NT2/D1 (cell line): ENCODE results near the gene SLC4A7.
"Not testable (repeated sequence)": the region's sequence is repeated elsewhere in the genome, so short reads cannot be mapped to it uniquely, and the experiment has no call there.

Source experiments
- DNase-seq: peaks from one replicate; pipeline ENCODE4 v3.0.0-alpha.2; 2011; ENCODE audit warnings: low read depth, low spot score
- H3K27me3 ChIP-seq: 2 replicates; pipeline ENCODE4 v1.6.0; 2011; ENCODE audit warnings: mild to moderate bottlenecking; ENCODE audit not compliant: insufficient read length, insufficient read depth
- H3K36me3 ChIP-seq: 2 replicates; pipeline ENCODE4 v1.6.1; 2011; ENCODE audit warnings: mild to moderate bottlenecking, low read length, mixed read lengths; ENCODE audit not compliant: insufficient read depth, insufficient read length
- H3K4me1 ChIP-seq: 2 replicates; pipeline ENCODE4 v1.5.1; 2011; ENCODE audit not compliant: insufficient read depth, insufficient read length
- H3K4me3 ChIP-seq: 2 replicates; pipeline ENCODE4 v1.5.1; 2011; ENCODE audit warnings: low read depth; ENCODE audit not compliant: insufficient read length
- H3K9ac ChIP-seq: 2 replicates; pipeline ENCODE4 v1.6.0; 2011; ENCODE audit warnings: low read depth; ENCODE audit not compliant: insufficient read length
- H3K9me3 ChIP-seq: 2 replicates; pipeline ENCODE4 v1.5.1; 2011; ENCODE audit warnings: mild to moderate bottlenecking, low read length; ENCODE audit not compliant: insufficient read depth
- SUZ12 ChIP-seq: IDR thresholded peaks from 2 replicates; pipeline ENCODE4 v1.6.1; 2011; ENCODE audit not compliant: insufficient read length, insufficient read depth; ENCODE audit errors: extremely low read depth
- YY1 ChIP-seq: IDR thresholded peaks from 2 replicates; pipeline ENCODE4 v1.6.1; 2011; ENCODE audit not compliant: insufficient read length, insufficient read depth
- ZNF274 ChIP-seq: IDR thresholded peaks from 2 replicates; pipeline ENCODE4 v1.6.1; 2011; ENCODE audit warnings: mild to moderate bottlenecking, low read depth, low read length

The SLC4A7 gene

GRCh38 chr3:27452368-27453090 is 31.7 kb downstream of the SLC4A7 start:
- Histone ChIP-seq H3K4me3 (no peak overlapping the region), H3K27me3 (no peaks in the 10 kb centered on the region), H3K9me3 (no peaks in the 10 kb centered on the region), H3K9ac (no peak overlapping the region), H3K36me3 (peaks cover 20% of the 10 kb centered on the region), H3K4me1 (no peaks in the 10 kb centered on the region)
- DNase-seq, result no peak
- no peak for TF ChIP-seq ZNF274

DNA sequence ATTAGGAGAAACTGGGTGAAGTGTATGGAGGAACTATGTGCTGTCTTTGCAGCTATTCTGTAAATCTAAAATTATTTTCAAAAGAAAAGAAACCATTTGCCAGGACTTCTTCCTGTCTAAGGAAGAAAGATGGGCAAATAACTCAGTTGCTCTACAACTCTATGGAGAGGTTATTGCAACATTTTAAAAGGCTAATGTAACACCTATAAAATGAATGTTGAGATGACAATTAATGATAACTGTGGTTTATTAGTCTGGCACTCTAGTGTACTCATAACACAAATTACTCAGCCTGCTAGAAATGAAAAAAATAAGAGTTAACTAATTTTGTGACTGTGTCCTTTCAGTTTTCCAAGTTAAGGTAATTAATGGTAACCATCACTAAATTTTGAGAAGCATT is 32.3 kb downstream of the SLC4A7 start:
- Histone ChIP-seq H3K27me3 (no peaks in the 10 kb centered on the region), H3K4me3 (no peak overlapping the region), H3K36me3 (peaks cover 26% of the 10 kb centered on the region), H3K9ac (no peak overlapping the region), H3K4me1 (no peaks in the 10 kb centered on the region), H3K9me3 (no peaks in the 10 kb centered on the region)
- TF ChIP-seq SUZ12 (no peak), YY1 (no peak), ZNF274 (no peak)
- DNase-seq, result no peak

GRCh38 chr3:27451251-27451650 is 32.9 kb downstream of the SLC4A7 start:
- Histone ChIP-seq H3K4me3 (no peak overlapping the region), H3K36me3 (peaks cover 32% of the 10 kb centered on the region), H3K27me3 (no peaks in the 10 kb centered on the region), H3K9me3 (no peaks in the 10 kb centered on the region), H3K9ac (no peak overlapping the region), H3K4me1 (no peaks in the 10 kb centered on the region)
- TF ChIP-seq YY1 (no peak), ZNF274 (no peak), SUZ12 (no peak)
- DNase-seq, result no peak

DNA sequence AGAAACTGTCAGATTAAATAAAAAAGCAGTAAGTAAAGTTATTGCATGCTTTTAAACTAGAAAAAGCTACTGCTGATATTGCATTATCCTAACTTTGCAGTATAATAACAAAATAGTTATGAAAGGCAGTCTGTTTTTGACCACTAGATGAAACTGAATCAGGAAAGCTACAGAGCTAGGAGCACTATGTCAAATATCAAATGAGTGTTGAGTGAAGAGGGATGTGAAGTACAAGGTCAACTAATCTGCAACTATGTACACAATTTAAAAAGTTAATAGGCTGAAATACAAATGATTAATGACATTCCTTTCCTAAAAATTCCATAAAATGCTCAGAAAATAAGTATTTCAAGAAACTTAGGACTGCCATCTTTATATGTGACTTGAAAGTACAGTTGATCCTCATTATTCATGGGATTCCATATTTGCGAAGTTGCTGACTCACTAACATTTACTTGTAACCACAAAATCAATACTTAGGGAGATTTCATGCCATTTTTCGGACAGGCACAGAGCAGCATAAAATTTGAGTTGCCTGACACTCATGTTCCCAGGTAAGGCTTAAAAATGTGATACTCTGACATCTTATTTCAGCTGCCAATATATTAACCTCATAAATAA is 34.5 kb downstream of the SLC4A7 start:
- H3K9ac ChIP-seq, result no peak overlapping the region
- H3K9me3 ChIP-seq, result no peaks in the 10 kb centered on the region
- no peak overlapping the region for H3K4me3 ChIP-seq
- H3K4me1 ChIP-seq, result no peaks in the 10 kb centered on the region
- no peak for DNase-seq
- no peak for TF ChIP-seq ZNF274
- no peak for TF ChIP-seq SUZ12
- no peak for TF ChIP-seq YY1
- H3K27me3 ChIP-seq, result no peaks in the 10 kb centered on the region
- peaks cover 42% of the 10 kb centered on the region for H3K36me3 ChIP-seq

DNA sequence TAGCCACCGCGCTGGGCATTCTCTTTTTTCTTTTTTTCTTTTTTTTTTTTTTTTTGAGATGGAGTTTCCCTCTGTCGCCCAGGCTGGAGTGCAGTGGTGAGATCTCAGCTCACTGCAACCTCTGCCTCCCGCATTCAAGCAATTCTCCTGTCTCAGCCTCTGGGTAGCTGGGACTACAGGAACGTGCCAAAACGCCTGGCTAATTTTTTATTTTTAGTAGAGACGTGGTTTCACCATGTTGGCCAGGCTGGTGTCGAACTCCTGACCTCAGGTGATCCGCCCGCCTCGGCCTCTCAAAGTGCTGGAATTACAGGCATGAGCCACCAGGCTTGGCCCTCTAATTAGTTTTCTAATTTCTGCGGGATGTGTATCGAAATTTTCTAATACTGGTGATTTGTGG is 41.2 kb downstream of the SLC4A7 start:
- Histone ChIP-seq H3K9me3 (peaks cover 14% of the 10 kb centered on the region), H3K36me3 (peaks cover 66% of the 10 kb centered on the region)
- not testable (repeated sequence) for H3K27me3 ChIP-seq, H3K9ac ChIP-seq, DNase-seq, H3K4me3 ChIP-seq, H3K4me1 ChIP-seq

GRCh38 chr3:27438352-27438751 is 45.8 kb downstream of the SLC4A7 start:
- H3K4me3 ChIP-seq, H3K9ac ChIP-seq, H3K27me3 ChIP-seq, H3K4me1 ChIP-seq, DNase-seq: not testable (repeated sequence)
- Histone ChIP-seq H3K9me3 (peaks cover 14% of the 10 kb centered on the region), H3K36me3 (peaks cover 78% of the 10 kb centered on the region)

DNA sequence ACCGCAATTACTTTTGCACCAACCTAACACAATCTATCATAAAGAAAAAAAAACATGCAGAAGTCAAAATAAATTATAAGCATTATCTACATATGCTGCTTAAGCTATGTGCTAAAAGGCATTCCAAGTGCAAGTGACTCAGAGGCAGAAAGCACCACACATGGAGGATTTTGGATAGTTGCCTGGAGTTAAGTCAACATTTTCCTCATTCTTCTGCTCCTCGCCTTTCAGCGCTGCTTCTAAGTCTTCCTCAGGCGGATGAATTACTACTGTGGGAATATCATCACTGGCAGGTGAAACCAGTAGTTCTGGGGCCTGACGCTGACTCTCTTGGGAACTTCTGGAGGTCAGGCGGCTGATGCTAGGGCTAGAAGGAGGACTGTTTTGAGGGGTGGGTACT is 53.1 kb downstream of the SLC4A7 start:
- no peaks in the 10 kb centered on the region for H3K27me3 ChIP-seq
- TF ChIP-seq YY1 (no peak), ZNF274 (no peak), SUZ12 (no peak)
- no peak overlapping the region for H3K9ac ChIP-seq
- no peak overlapping the region for H3K4me3 ChIP-seq
- H3K9me3 ChIP-seq, result no peaks in the 10 kb centered on the region
- no peaks in the 10 kb centered on the region for H3K4me1 ChIP-seq
- DNase-seq, result no peak
- peaks cover 82% of the 10 kb centered on the region for H3K36me3 ChIP-seq

GRCh38 chr3:27429909-27430308 is 54.3 kb downstream of the SLC4A7 start:
- no peak for DNase-seq
- H3K9me3 ChIP-seq, result no peaks in the 10 kb centered on the region
- H3K27me3 ChIP-seq, result no peaks in the 10 kb centered on the region
- no peak overlapping the region for H3K9ac ChIP-seq
- no peak overlapping the region for H3K4me3 ChIP-seq
- H3K36me3 ChIP-seq, result peaks cover 69% of the 10 kb centered on the region
- no peaks in the 10 kb centered on the region for H3K4me1 ChIP-seq
- TF ChIP-seq ZNF274 (no peak), SUZ12 (no peak), YY1 (no peak)
